GM12878 (cell line): ENCODE data around the gene MGMT.

Experiments used
- CBX3 ChIP-seq: fragments of 200-600 bp; sonication (generic); IDR thresholded peaks from 2 replicates; pipeline ENCODE4 v1.6.1; 2016; ENCODE audit warnings: low read depth, borderline replicate concordance
- CHD1 ChIP-seq: IDR thresholded peaks from 2 replicates; pipeline ENCODE4 v1.6.1; 2012; ENCODE audit warnings: low read depth, low read length, improper control_type of control experiment
- CREB1 ChIP-seq: IDR thresholded peaks from 2 replicates; pipeline ENCODE4 v1.6.1; 2012; ENCODE audit warnings: low read depth, mild to moderate bottlenecking, inconsistent platforms
- EP300 ChIP-seq, 2 experiments: fragments of 150-350 bp in 1 of 2; IDR thresholded peaks; 2 replicates each; pipeline ENCODE4 v1.6.1; 2011 to 2012; ENCODE audit warnings: low read depth in 2 of 2, low read length in 2 of 2, borderline replicate concordance in 1 of 2, improper control_type of control experiment in 1 of 2, inconsistent platforms in 1 of 2; ENCODE audit not compliant: control insufficient read depth in 1 of 2
- EZH2 ChIP-seq: IDR thresholded peaks from 2 replicates; pipeline ENCODE4 v1.6.1; 2012; ENCODE audit warnings: low read depth, mild to moderate bottlenecking, control low read depth, inconsistent platforms, low read length, borderline replicate concordance; ENCODE audit not compliant: control insufficient read depth
- MYC ChIP-seq: IDR thresholded peaks from 2 replicates; pipeline ENCODE4 v1.6.1; 2011; ENCODE audit warnings: mild to moderate bottlenecking, low read length, moderate library complexity, inconsistent platforms; ENCODE audit not compliant: insufficient read depth, insufficient replicate concordance, insufficient read length, severe bottlenecking
- POLR2A ChIP-seq: IDR thresholded peaks from 2 replicates; pipeline ENCODE4 v1.6.1; 2011; ENCODE audit warnings: low read depth, mild to moderate bottlenecking, low read length
- POLR2AphosphoS5 ChIP-seq: IDR thresholded peaks from 2 replicates; pipeline ENCODE4 v1.6.1; 2011; ENCODE audit warnings: mild to moderate bottlenecking, low read length, inconsistent platforms
- RCOR1 ChIP-seq: conservative IDR thresholded peaks from 2 replicates; pipeline ENCODE4 v1.6.1; 2012; ENCODE audit warnings: low read depth, low read length, improper control_type of control experiment
- SP1 ChIP-seq: IDR thresholded peaks from one replicate; pipeline ENCODE4 v1.6.1; 2011; ENCODE audit warnings: low read depth, low read length
- TF ChIP-seq, protein P1 (sequence below), 3 experiments: IDR thresholded peaks in 2 of 3; conservative IDR thresholded peaks in 1 of 3; 2 replicates each; pipeline ENCODE4 v1.5.1; 2011; ENCODE audit warnings: low read depth in 3 of 3, low read length in 3 of 3, mild to moderate bottlenecking in 3 of 3, control low read depth in 2 of 3, moderate library complexity in 2 of 3, inconsistent platforms in 1 of 3, mixed read lengths in 1 of 3; ENCODE audit not compliant: control insufficient read depth in 2 of 3, insufficient read depth in 1 of 3; ENCODE audit errors: extremely low read depth in 1 of 3
- TF ChIP-seq, protein P2 (sequence below): fragments of 450-650 bp; conservative IDR thresholded peaks from 2 replicates; pipeline ENCODE4 v1.6.1; 2017; ENCODE audit warnings: mild to moderate bottlenecking, moderate library complexity
- TF ChIP-seq, protein P3 (sequence below): IDR thresholded peaks from 2 replicates; pipeline ENCODE4 v1.6.1; 2011; ENCODE audit warnings: low read depth, low read length, improper control_type of control experiment, borderline replicate concordance
- TF ChIP-seq, protein P4 (sequence below): fragments of 450-650 bp; IDR thresholded peaks from 2 replicates; pipeline ENCODE4 v1.6.1; 2014; ENCODE audit warnings: mild to moderate bottlenecking

DNA sequence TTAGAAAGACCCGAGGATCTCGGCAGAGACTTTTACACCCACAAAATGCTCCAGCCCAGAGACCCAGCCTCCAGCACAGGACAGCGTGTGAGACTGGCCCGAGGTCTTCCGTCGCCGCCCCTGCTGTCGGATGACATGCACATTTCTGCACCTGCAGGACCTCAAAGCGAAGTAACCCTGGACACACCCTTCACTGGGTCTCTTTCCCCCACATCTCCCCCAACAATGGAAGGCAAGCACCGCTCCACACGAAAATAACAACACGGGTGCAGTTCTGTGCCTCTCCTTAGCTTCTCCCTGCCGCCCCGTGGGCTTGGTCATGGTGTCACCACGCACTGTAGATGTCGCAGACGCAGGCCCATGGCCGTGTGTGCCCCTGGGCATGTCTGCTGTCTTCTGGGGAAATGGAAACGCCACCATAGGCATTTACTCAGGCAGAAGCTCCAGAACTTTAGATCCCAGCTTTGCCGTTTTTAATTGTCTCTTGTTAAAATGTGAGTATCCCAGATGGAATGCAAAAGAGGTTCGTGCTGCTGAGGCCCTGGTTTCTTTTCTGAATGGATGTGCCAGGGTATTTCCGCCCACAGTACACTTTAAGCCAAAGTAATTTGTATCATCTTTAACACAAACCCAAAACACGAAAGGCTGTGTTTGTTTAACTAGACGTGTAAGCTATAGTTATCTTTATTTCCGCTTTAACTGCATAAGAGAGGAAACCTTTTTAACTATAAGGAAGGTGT lies 237.9 kb downstream of the MGMT start:
- TF ChIP-seq, protein P1, sequence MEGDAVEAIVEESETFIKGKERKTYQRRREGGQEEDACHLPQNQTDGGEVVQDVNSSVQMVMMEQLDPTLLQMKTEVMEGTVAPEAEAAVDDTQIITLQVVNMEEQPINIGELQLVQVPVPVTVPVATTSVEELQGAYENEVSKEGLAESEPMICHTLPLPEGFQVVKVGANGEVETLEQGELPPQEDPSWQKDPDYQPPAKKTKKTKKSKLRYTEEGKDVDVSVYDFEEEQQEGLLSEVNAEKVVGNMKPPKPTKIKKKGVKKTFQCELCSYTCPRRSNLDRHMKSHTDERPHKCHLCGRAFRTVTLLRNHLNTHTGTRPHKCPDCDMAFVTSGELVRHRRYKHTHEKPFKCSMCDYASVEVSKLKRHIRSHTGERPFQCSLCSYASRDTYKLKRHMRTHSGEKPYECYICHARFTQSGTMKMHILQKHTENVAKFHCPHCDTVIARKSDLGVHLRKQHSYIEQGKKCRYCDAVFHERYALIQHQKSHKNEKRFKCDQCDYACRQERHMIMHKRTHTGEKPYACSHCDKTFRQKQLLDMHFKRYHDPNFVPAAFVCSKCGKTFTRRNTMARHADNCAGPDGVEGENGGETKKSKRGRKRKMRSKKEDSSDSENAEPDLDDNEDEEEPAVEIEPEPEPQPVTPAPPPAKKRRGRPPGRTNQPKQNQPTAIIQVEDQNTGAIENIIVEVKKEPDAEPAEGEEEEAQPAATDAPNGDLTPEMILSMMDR (IDR thresholded peaks at IDR 0.05 in 2 of 3, conservative IDR thresholded peaks at IDR 0.05 in 1 of 3; ENCODE audit: control insufficient read depth in 2 of 3, extremely low read depth in 1 of 3, insufficient read depth in 1 of 3, low read depth in 3 of 3, low read length in 3 of 3): no peak
- no peak for TF ChIP-seq POLR2A
- TF ChIP-seq, protein P2, sequence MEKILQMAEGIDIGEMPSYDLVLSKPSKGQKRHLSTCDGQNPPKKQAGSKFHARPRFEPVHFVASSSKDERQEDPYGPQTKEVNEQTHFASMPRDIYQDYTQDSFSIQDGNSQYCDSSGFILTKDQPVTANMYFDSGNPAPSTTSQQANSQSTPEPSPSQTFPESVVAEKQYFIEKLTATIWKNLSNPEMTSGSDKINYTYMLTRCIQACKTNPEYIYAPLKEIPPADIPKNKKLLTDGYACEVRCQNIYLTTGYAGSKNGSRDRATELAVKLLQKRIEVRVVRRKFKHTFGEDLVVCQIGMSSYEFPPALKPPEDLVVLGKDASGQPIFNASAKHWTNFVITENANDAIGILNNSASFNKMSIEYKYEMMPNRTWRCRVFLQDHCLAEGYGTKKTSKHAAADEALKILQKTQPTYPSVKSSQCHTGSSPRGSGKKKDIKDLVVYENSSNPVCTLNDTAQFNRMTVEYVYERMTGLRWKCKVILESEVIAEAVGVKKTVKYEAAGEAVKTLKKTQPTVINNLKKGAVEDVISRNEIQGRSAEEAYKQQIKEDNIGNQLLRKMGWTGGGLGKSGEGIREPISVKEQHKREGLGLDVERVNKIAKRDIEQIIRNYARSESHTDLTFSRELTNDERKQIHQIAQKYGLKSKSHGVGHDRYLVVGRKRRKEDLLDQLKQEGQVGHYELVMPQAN: no peak
- TF ChIP-seq, protein P3, sequence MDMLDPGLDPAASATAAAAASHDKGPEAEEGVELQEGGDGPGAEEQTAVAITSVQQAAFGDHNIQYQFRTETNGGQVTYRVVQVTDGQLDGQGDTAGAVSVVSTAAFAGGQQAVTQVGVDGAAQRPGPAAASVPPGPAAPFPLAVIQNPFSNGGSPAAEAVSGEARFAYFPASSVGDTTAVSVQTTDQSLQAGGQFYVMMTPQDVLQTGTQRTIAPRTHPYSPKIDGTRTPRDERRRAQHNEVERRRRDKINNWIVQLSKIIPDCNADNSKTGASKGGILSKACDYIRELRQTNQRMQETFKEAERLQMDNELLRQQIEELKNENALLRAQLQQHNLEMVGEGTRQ: no peak
- no peak for TF ChIP-seq EP300 (IDR thresholded peaks at IDR 0.05; ENCODE audit: borderline replicate concordance in 1 of 2, control insufficient read depth in 1 of 2, low read depth in 2 of 2, low read length in 2 of 2)
- no peak for TF ChIP-seq POLR2AphosphoS5
- no peak for TF ChIP-seq CHD1
- TF ChIP-seq CREB1: no peak
- no peak for TF ChIP-seq EZH2
- TF ChIP-seq SP1: no peak
- TF ChIP-seq, protein P4, sequence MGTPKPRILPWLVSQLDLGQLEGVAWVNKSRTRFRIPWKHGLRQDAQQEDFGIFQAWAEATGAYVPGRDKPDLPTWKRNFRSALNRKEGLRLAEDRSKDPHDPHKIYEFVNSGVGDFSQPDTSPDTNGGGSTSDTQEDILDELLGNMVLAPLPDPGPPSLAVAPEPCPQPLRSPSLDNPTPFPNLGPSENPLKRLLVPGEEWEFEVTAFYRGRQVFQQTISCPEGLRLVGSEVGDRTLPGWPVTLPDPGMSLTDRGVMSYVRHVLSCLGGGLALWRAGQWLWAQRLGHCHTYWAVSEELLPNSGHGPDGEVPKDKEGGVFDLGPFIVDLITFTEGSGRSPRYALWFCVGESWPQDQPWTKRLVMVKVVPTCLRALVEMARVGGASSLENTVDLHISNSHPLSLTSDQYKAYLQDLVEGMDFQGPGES: no peak
- no peak for TF ChIP-seq MYC
- TF ChIP-seq CBX3: no peak
- TF ChIP-seq RCOR1: no peak
